ENCODE data around the gene SLC25A28. TPM values are rescaled to one million over a fixed set of nuclear protein-coding genes. Genes with fewer than 3 reads are reported as not detected.

The SLC25A28 gene
- total RNA-seq, 1 experiment from 2014 or later: 22.2 TPM

GRCh38 chr10:99630991-99631390, 10.8 kb upstream of the SLC25A28 start:
- no peaks in the 10 kb centered on the region for H3K9me3 Mint-ChIP-seq
- no peak overlapping the region for H3K23ac ChIP-seq (ENCODE audit: insufficient read length, low read depth, low read length)
- H3K9me3 ChIP-seq (ENCODE audit: control insufficient read depth, low read depth, low read length): no peaks in the 10 kb centered on the region
- H3K14ac ChIP-seq (ENCODE audit: insufficient read depth, low read length): no peak overlapping the region
- H3K4me1 ChIP-seq (ENCODE audit: insufficient read depth, low read length): no peaks in the 10 kb centered on the region; the same call in 1 of the 2 replicates
- H3K4me3 Mint-ChIP-seq: no peak overlapping the region
- H2BK12ac ChIP-seq (ENCODE audit: insufficient read length, low read depth, low read length): no peak overlapping the region
- no peaks in the 10 kb centered on the region for H3K36me3 Mint-ChIP-seq (ENCODE audit: insufficient read depth in 1 of 3, low read depth in 3 of 3)
- no peak overlapping the region for H2BK120ac ChIP-seq (ENCODE audit: low read depth, low read length, poor library complexity, severe bottlenecking)
- H2AK5ac ChIP-seq (ENCODE audit: insufficient read length, low read length): no peak overlapping the region
- no peak overlapping the region for H3K18ac ChIP-seq (ENCODE audit: insufficient read length, low read depth, low read length)
- H3K56ac ChIP-seq (ENCODE audit: insufficient read length, low read depth, low read length): no peak overlapping the region
- H3K4ac ChIP-seq (ENCODE audit: low read depth, low read length): no peak overlapping the region
- H3K4me2 ChIP-seq (ENCODE audit: insufficient read depth, insufficient read length, low read length): no peak overlapping the region
- no peak overlapping the region for H4K91ac ChIP-seq (ENCODE audit: insufficient read length, low read depth, low read length)
- no peak overlapping the region for H2BK15ac ChIP-seq (ENCODE audit: low read depth, low read length)
- DNase-seq: no peak
- no peaks in the 10 kb centered on the region for H3K23me2 ChIP-seq (ENCODE audit: insufficient read length, low read depth, low read length, poor library complexity, severe bottlenecking)
- H2BK5ac ChIP-seq (ENCODE audit: insufficient read length, low read length): no peak overlapping the region
- no peak overlapping the region for H4K5ac ChIP-seq (ENCODE audit: insufficient read length, low read depth, low read length)
- H3T11ph ChIP-seq (ENCODE audit: low read length): no peak overlapping the region
- no peak overlapping the region for H4K8ac ChIP-seq (replicated peaks; ENCODE audit: insufficient read length, low read depth, low read length)
- peaks cover 5 to 6% of the 10 kb centered on the region in 2 experiments; a peak in 2 of 4 replicates for H3K4me1 Mint-ChIP-seq
- H3K27ac Mint-ChIP-seq: no peak overlapping the region
- no peak for TF ChIP-seq CTCF (conservative IDR thresholded peaks at IDR 0.05)
- no peak overlapping the region for H3K9ac ChIP-seq (ENCODE audit: extremely low read depth, insufficient read length, low read length)
- H4K20me1 ChIP-seq (ENCODE audit: control insufficient read depth, insufficient read depth, insufficient read length): no peaks in the 10 kb centered on the region
- H3K27me3 Mint-ChIP-seq (ENCODE audit: low read depth): peaks cover 8% of the 10 kb centered on the region; the same call in 1 of the 2 replicates
- no peaks in the 10 kb centered on the region for H3K27me3 ChIP-seq (ENCODE audit: insufficient read depth, low read length)
- no peaks in the 10 kb centered on the region for H3K79me2 ChIP-seq (ENCODE audit: insufficient read depth, low read length)
- H3K27ac ChIP-seq (ENCODE audit: insufficient read length, low read depth, low read length): no peak overlapping the region
- no peak overlapping the region for H2BK20ac ChIP-seq (ENCODE audit: low read depth, low read length, poor library complexity, severe bottlenecking)
- H2AFZ ChIP-seq (ENCODE audit: low read length): no peak overlapping the region
- H3K79me1 ChIP-seq (ENCODE audit: insufficient read depth, low read depth, low read length, poor library complexity, severe bottlenecking): no peaks in the 10 kb centered on the region

Measured in H9 (cell line).